Keratinocyte (primary cell): ENCODE data around the gene HAVCR2.

Experiments used
- CTCF ChIP-seq, 3 experiments: IDR thresholded peaks in 1 of 3; conservative IDR thresholded peaks in 1 of 3; optimal IDR thresholded peaks in 1 of 3; 2 replicates in 2 of 3; 3 replicates in 1 of 3; pipeline versions ENCODE3 to v1.5.1; 2011; ENCODE audit warnings: low read length in 3 of 3, mild to moderate bottlenecking in 3 of 3, moderate library complexity in 2 of 3, control low read depth in 1 of 3, inconsistent platforms in 1 of 3; ENCODE audit not compliant: insufficient read depth in 2 of 3; ENCODE audit errors: extremely low read depth in 1 of 3
- EZH2 ChIP-seq: IDR thresholded peaks from one replicate; pipeline ENCODE4 v1.6.1; 2012; ENCODE audit warnings: inconsistent platforms, mild to moderate bottlenecking, low read length, moderate library complexity

GRCh38 chr5:157113002-157113401 lies 4.2 kb upstream of the HAVCR2 start:
- TF ChIP-seq CTCF (optimal IDR thresholded peaks at IDR 0.05 in 1 of 3, IDR thresholded peaks at IDR 0.05 in 1 of 3, conservative IDR thresholded peaks at IDR 0.05 in 1 of 3; ENCODE audit: extremely low read depth in 1 of 3, insufficient read depth in 2 of 3, low read length in 3 of 3) (no peak), EZH2 (no peak)
